Neutrophil (primary cell): Measurements from ENCODE around the gene SLC28A1.

Source experiments
- H3K27ac ChIP-seq: fragments of 200-600 bp; sonication (generic); 2 replicates; pipeline ENCODE4 v1.5.1; 2016; ENCODE audit warnings: mild to moderate bottlenecking, moderate library complexity
- H3K27me3 ChIP-seq: fragments of 200-600 bp; sonication (generic); 2 replicates; pipeline ENCODE4 v1.6.0; 2016; ENCODE audit warnings: mild to moderate bottlenecking
- H3K36me3 ChIP-seq: fragments of 200-600 bp; sonication (generic); 2 replicates; pipeline ENCODE4 v1.5.1; 2017
- H3K4me1 ChIP-seq, 2 experiments: fragments of 200-600 bp in 1 of 2; sonication (generic) in 1 of 2; 1 replicate in 1 of 2; 2 replicates in 1 of 2; pipeline versions ENCODE4 v1.5.1 to v1.6.1; 2013 to 2016; ENCODE audit warnings: low read depth in 1 of 2, low read length in 1 of 2, mild to moderate bottlenecking in 1 of 2, moderate library complexity in 1 of 2; ENCODE audit not compliant: control insufficient read depth in 1 of 2, insufficient read depth in 1 of 2
- H3K4me3 ChIP-seq, 2 experiments: fragments of 200-600 bp in 1 of 2; sonication (generic) in 1 of 2; 1 replicate in 1 of 2; 2 replicates in 1 of 2; pipeline ENCODE4 v1.5.1; 2013 to 2016; ENCODE audit warnings: low read depth in 1 of 2, low read length in 1 of 2, mild to moderate bottlenecking in 1 of 2, moderate library complexity in 1 of 2
- H3K9me3 ChIP-seq: fragments of 200-600 bp; sonication (generic); 2 replicates; pipeline ENCODE4 v1.5.1; 2016
- CTCF ChIP-seq: fragments of 200-600 bp; sonication (generic); IDR thresholded peaks from 2 replicates; pipeline ENCODE4 v1.5.1; 2016; ENCODE audit warnings: antibody characterized with exemption

SLC28A1 gene

GRCh38 chr15:84953726-84954125 is 69.3 kb downstream of the SLC28A1 start:
- no peaks in the 10 kb centered on the region for H3K27me3 ChIP-seq
- H3K27ac ChIP-seq, result no peak overlapping the region
- H3K4me1 ChIP-seq, result peaks cover 0 to 10% of the 10 kb centered on the region in 2 experiments
- H3K36me3 ChIP-seq, result no peaks in the 10 kb centered on the region
- TF ChIP-seq CTCF, result no peak
- H3K9me3 ChIP-seq, result no peaks in the 10 kb centered on the region
- H3K4me3 ChIP-seq, result no peak overlapping the region

GRCh38 chr15:84955089-84955848 is 70.8 kb downstream of the SLC28A1 start:
- Histone ChIP-seq H3K9me3 (no peaks in the 10 kb centered on the region), H3K4me1 (peaks cover 13 to 22% of the 10 kb centered on the region in 2 experiments), H3K27me3 (no peaks in the 10 kb centered on the region), H3K36me3 (no peaks in the 10 kb centered on the region), H3K4me3 (no peak overlapping the region), H3K27ac (no peak overlapping the region)
- no peak for TF ChIP-seq CTCF

- Histone ChIP-seq H3K27ac (no peak overlapping the region), H3K27me3 (no peaks in the 10 kb centered on the region)
- TF ChIP-seq CTCF, result no peak
Observed at GRCh38 chr15:84956199-84956598, 71.7 kb downstream of the SLC28A1 start.

GRCh38 chr15:84960391-84961113 is 76.1 kb downstream of the SLC28A1 start:
- no peak overlapping the region for H3K27ac ChIP-seq
- H3K4me1 ChIP-seq, result peaks cover 18 to 23% of the 10 kb centered on the region in 2 experiments
- no peak for TF ChIP-seq CTCF
- no peaks in the 10 kb centered on the region for H3K9me3 ChIP-seq
- no peaks in the 10 kb centered on the region for H3K36me3 ChIP-seq
- H3K4me3 ChIP-seq, result no peak overlapping the region
- H3K27me3 ChIP-seq, result no peaks in the 10 kb centered on the region

More at GRCh38 chr15:84956199-84956598, 71.7 kb downstream of the SLC28A1 start:
- peaks cover 18 to 26% of the 10 kb centered on the region in 2 experiments for H3K4me1 ChIP-seq
- H3K36me3 ChIP-seq, result no peaks in the 10 kb centered on the region
- H3K4me3 ChIP-seq, result no peak overlapping the region
- H3K9me3 ChIP-seq, result no peaks in the 10 kb centered on the region

GRCh38 chr15:84961114-84961452 is 76.6 kb downstream of the SLC28A1 start:
- H3K9me3 ChIP-seq, result no peaks in the 10 kb centered on the region
- H3K27ac ChIP-seq, result no peak overlapping the region
- peaks cover 17 to 18% of the 10 kb centered on the region in 2 experiments for H3K4me1 ChIP-seq
- H3K4me3 ChIP-seq, result no peak overlapping the region
- no peaks in the 10 kb centered on the region for H3K36me3 ChIP-seq
- TF ChIP-seq CTCF, result no peak
- H3K27me3 ChIP-seq, result no peaks in the 10 kb centered on the region
